ENCODE measurements around the gene PCARE. TPM values are rescaled to one million over a fixed set of nuclear protein-coding genes. Genes with fewer than 3 reads are reported as not detected.

Gene PCARE
- total and polyA plus RNA-seq, 3 donors from 2014 or later, result 0.06 to 1.0 (median 0.76) TPM

DNA sequence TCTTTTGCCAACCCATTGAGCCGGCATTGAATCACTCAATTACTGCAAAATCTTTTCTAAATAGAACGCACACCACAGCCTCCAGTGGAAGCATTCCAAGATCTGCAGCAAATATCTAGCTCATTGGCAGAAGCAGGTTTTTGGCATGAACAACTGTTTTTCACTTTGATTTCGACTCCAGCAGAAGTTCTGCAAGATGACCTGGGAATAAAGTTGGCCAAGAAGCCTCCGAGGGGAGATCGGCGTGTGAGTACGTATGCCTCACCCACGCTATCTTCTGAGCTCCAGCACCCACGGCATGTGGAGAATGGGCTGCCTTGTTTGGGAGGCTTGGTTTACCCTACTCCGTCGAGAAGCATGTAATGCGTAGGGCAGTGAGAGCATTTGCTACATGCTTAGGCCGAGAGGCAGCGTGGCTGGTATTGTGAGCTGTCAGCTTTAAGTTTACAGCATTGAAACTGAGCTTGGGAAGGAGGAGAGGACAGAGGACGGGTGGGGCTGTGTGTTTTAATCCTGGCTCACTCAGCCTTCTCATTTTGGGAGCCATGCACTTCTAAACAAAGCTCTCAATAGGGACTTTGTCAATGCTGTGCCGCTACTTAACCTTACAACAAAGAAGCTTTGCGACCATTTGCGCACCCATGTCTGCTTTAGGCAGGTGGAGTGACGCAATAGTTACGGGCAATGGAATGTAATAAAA lies 10.5 kb downstream of the PCARE start:
- no peak overlapping the region for H3K27ac ChIP-seq
- intact Hi-C loops (cut with DNase I; ENCODE audit: low total_unique reads), result no loop called here
- no peaks in the 10 kb centered on the region for H3K36me3 ChIP-seq (ENCODE audit: low read depth, missing control alignments)
- no peaks in the 10 kb centered on the region for H3K27me3 ChIP-seq
- no peaks in the 10 kb centered on the region for H3K9me3 ChIP-seq
- H3K4me3 ChIP-seq, result no peak overlapping the region
- 47 to 55% methylated on average over 18 to 20 of the region's 20 CpGs for WGBS, 2 donors
- H3K4me1 ChIP-seq, result peaks cover 20% of the 10 kb centered on the region
- DNase-seq, result peak; percentile 28
- TF ChIP-seq, protein P1, sequence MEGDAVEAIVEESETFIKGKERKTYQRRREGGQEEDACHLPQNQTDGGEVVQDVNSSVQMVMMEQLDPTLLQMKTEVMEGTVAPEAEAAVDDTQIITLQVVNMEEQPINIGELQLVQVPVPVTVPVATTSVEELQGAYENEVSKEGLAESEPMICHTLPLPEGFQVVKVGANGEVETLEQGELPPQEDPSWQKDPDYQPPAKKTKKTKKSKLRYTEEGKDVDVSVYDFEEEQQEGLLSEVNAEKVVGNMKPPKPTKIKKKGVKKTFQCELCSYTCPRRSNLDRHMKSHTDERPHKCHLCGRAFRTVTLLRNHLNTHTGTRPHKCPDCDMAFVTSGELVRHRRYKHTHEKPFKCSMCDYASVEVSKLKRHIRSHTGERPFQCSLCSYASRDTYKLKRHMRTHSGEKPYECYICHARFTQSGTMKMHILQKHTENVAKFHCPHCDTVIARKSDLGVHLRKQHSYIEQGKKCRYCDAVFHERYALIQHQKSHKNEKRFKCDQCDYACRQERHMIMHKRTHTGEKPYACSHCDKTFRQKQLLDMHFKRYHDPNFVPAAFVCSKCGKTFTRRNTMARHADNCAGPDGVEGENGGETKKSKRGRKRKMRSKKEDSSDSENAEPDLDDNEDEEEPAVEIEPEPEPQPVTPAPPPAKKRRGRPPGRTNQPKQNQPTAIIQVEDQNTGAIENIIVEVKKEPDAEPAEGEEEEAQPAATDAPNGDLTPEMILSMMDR (IDR thresholded peaks at IDR 0.05), result no peak
- TF ChIP-seq POLR2A (IDR thresholded peaks at IDR 0.05), result no peak

DNA sequence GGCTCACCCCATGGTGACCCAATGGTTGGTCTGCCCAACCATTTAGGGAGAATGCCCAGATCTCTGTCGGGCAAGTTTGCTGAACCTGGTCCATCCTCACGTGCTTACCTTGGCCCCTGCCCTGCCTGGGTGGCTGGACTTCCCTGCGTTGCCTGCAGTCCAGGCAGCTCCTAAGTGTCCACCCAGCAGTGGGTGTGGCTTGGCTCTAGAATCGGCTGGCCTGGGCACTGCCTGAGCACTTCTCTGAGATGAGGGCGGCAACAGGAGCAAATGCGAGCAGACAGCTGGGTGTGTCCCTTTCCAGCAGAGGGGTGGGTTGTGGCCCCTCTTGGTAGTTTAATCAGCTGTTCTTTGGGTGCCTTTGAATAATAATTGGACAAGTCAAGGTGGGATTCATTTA lies 11.3 kb downstream of the PCARE start:
- H3K36me3 ChIP-seq (ENCODE audit: low read depth, missing control alignments), result no peaks in the 10 kb centered on the region
- no peaks in the 10 kb centered on the region for H3K9me3 ChIP-seq
- H3K27ac ChIP-seq, result no peak overlapping the region
- intact Hi-C loops (cut with DNase I; ENCODE audit: low total_unique reads), result no loop called here
- no peaks in the 10 kb centered on the region for H3K27me3 ChIP-seq
- DNase-seq, result peak; percentile 26
- TF ChIP-seq, protein P1 (IDR thresholded peaks at IDR 0.05), result no peak
- no peak for TF ChIP-seq POLR2A (IDR thresholded peaks at IDR 0.05)
- H3K4me1 ChIP-seq, result peaks cover 20% of the 10 kb centered on the region
- WGBS, 2 donors, result 87 to 100% methylated on average over 1 to 6 of the region's 6 CpGs
- H3K4me3 ChIP-seq, result no peak overlapping the region

DNA sequence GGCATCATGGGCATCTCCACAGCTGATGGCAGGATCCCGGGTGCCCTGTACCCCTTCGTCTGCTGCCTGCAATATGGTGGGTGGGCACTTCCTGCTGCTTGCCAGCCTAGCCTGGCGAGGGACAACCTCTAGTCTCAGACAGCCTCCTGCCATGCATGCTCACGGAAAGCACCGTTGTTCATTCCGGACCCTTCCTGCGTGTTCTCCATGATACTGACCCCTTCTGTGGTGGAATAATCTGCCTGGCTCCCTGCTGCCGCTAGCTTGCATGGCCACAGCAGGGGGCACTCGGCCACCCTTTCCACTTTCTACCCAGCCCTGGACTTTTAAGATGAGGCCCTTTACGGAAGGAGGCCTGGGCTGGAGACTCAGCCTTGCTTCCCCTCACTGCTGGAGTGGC lies 12.0 kb downstream of the PCARE start:
- no peaks in the 10 kb centered on the region for H3K36me3 ChIP-seq (ENCODE audit: low read depth, missing control alignments)
- no peaks in the 10 kb centered on the region for H3K9me3 ChIP-seq
- peak; percentile 5 for DNase-seq
- no peak overlapping the region for H3K27ac ChIP-seq
- TF ChIP-seq, protein P1 (IDR thresholded peaks at IDR 0.05), result no peak
- no peak for TF ChIP-seq POLR2A (IDR thresholded peaks at IDR 0.05)
- intact Hi-C loops (cut with DNase I; ENCODE audit: low total_unique reads), result no loop called here
- peaks cover 20% of the 10 kb centered on the region for H3K4me1 ChIP-seq
- H3K4me3 ChIP-seq, result no peak overlapping the region
- H3K27me3 ChIP-seq, result no peaks in the 10 kb centered on the region
- 93 to 95% methylated on average over 10 of the region's 10 CpGs for WGBS, 2 donors

DNA sequence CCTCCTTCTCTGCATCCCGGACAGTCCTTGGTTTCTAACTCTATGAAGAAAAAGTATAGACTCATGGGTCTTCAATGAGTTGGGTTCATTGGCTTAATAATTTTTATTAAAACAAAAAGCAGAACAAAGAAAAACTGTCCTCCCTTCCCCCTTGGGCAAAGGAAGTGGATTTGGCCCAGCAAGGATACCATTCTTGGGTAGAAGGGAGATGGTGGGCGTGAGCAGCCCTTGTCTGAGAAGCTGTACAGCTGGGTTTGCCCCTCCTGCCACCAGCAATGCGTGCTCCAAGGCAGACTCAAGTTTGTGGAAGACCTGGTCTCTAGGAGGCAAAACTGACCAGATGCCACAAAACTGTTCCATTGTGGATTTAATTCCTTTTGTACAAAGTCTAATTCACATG lies 12.7 kb downstream of the PCARE start:
- 93 to 95% methylated on average over 3 of the region's 3 CpGs for WGBS, 2 donors
- Histone ChIP-seq H3K9me3 (no peaks in the 10 kb centered on the region), H3K4me1 (peaks cover 20% of the 10 kb centered on the region), H3K4me3 (no peak overlapping the region), H3K36me3 (ENCODE audit: low read depth, missing control alignments) (no peaks in the 10 kb centered on the region), H3K27me3 (no peaks in the 10 kb centered on the region), H3K27ac (no peak overlapping the region)
- TF ChIP-seq POLR2A (IDR thresholded peaks at IDR 0.05), result no peak
- TF ChIP-seq, protein P1 (IDR thresholded peaks at IDR 0.05), result no peak
- intact Hi-C loops (cut with DNase I; ENCODE audit: low total_unique reads), result no loop called here
- peak; percentile 8 for DNase-seq

DNA sequence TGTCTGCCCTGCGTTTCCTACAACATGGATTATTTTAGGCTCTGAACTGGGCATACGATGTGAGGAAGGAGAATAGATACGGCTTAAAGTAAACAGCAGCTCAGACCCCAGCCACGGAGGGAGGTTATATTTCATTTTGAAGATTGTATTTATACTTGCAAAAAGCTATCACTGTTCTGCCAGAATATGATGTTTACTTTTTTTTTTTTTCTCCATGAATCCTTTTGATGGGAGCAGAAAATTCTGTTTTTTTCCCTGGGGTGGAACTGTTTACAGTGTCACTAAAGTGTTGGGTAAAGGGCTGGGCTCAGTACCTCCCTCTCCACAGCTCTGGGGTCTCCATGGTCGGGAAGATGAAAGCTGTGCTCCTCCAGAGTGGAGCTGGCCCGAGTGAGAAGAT lies 13.1 kb downstream of the PCARE start:
- H3K9me3 ChIP-seq, result no peaks in the 10 kb centered on the region
- H3K4me1 ChIP-seq, result peaks cover 20% of the 10 kb centered on the region
- intact Hi-C loops (cut with DNase I; ENCODE audit: low total_unique reads), result no loop called here
- TF ChIP-seq, protein P1 (IDR thresholded peaks at IDR 0.05), result no peak
- no peak for TF ChIP-seq POLR2A (IDR thresholded peaks at IDR 0.05)
- H3K27ac ChIP-seq, result no peak overlapping the region
- peak; percentile 0 for DNase-seq
- H3K36me3 ChIP-seq (ENCODE audit: low read depth, missing control alignments), result no peaks in the 10 kb centered on the region
- no peaks in the 10 kb centered on the region for H3K27me3 ChIP-seq
- H3K4me3 ChIP-seq, result no peak overlapping the region
- 67 to 74% methylated on average over 6 of the region's 6 CpGs for WGBS, 2 donors
